ENCODE data around the gene GINM1.

GINM1 gene

DNA sequence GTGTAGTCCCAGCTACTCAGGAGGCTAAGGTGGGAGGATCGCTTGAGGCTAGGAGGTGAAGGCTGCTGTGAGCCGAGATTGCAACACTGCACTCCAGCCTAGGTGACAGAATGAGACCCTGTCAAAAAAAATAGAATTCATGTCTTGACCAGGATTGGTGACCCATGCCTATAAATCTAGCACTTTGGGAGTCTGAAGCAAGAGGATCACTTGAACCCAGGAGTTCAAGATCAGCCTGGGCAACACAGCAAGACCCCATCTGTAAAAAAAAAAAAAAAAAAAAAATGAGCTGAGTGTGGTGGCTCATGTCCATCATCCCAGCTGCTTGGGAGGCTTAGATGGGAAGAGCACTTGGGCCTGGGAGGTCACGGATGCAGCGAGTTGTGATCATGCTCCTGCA, 34.3 kb downstream of the GINM1 start:
- no peak for DNase-seq

DNA sequence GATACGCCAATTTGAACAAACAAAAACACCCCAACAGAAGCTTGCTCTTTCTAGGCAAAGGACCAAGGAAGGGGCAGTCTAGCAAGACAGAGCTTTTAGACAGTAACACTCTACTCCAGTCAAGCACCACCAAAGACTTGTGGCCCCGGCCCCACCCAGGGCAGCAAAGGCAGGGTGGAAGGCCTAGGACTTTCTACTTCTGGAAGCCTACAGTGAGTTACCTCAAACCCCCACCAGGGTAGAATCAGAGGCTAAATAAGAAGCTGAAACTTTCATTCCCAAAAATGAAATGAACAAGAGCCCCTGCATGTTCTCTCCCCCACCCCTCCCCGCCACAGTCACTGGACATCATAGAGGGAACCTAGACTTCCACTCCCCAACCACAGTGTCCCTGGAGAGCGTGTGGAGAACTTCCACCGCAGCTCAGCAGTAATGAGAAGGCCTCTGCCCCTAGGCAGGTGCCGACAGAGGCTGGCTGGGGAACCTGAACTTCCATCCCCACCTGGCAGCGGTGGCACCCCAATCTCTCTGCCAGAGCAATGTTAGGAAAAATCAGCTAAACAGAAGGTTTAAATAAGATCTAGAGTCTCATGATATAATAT, 42.3 kb downstream of the GINM1 start:
- DNase-seq: no peak

DNA sequence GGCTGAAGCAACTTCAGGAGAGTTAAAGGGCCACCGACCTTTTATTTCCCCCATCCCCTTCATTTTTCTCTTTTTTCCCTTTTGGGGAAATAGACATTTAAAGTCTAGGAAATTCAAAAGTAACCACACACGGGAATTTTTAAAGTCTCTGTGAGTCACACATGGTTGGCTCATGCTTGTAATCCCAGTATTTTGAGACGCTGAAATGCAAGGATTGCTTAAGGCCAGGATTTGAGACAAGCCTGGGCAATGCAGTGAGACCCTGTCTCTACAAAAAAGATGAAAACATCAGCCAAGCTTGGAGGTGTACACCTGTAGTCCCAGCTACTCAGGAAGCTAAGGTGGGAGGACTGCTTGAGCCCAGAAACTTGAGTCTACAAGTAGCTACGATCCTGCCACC, 48.2 kb downstream of the GINM1 start:
- no peak for DNase-seq

DNA sequence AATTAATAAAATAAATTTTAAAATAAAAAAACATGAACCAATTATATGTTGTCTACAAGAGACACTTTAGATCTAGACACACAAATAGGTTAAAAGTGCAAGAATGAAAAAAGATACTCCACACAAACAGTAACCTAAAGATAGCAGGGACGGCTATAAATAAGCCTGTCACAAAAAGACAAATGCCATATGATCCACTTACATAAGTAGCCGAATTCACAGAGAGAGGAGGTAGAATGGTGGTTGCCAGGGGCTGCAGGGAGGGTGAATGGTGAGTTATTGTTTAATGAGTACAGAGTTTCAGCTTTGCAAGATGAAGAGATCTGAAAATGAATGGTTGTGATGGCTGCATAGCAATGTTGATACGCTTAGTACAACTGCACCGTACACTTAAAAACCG, 49.6 kb downstream of the GINM1 start:
- DNase-seq: no peak

DNA sequence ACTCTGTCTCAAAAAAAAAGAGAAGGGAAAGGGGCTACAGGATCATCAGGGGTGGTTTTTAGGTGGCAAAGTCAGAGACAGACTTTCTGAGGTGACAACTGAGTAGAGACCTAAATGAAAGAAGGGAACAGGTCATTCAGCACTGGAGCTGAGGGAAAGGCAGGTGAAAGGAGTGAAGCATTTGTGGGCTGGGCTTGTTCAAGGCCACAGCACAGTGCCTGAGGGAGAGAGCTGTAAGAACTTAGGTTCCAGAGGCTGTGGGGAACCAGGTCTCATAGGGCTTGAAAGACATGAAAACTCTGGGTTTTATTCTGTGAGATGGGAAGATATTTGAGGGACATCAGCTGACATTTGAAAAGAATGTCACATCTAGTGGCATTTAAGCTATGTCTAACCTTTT, 61.5 kb downstream of the GINM1 start:
- DNase-seq: no peak

DNA sequence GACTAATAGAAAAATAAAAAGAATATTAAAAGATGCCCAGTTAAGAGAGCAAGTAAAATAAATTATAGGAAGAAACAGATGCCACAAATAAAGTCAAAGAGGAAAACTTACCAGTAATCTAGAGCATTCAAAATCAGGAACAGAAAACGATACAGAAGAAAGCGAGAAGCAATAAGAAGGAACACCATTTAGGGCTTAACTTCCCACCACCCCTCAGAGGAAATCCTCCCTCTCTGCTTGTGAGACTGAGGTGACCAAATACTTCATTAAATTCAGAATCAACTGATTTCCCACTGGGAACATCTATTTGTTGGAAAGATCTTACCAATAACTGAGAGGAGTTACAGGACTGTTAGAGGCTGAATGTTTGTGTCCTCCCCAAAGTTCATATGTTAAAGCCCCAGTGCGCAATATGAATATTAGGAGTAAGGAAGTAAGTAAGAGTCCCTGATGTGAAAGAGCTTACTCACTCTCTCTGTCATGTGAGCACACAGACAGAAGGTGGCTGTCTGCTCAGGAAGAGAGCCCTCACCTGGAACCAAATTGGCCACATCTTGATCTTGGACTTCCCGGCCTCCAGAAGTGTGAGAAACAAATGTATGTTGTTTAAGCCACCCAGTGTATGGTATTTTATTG, 62.8 kb downstream of the GINM1 start:
- DNase-seq: no peak

DNA sequence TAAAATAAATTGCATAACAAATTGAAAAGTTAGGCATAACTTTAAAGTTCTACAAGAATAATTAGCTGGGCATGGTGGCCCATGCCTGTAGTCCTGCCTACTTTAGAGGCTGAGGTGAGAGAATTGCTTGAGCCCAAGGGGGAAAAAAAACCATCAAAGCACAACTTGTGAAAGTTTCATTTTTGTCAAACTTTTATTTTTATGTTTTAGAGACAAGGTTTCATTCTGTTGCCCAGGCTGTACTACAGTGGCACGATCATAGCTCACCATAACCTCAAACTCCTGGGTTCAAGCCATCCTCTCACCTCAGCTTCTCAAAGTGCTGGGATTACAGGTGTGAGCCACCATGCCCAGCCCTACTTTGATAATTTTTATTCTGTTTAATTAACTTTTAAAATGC, 68.1 kb downstream of the GINM1 start:
- DNase-seq: no peak

DNA sequence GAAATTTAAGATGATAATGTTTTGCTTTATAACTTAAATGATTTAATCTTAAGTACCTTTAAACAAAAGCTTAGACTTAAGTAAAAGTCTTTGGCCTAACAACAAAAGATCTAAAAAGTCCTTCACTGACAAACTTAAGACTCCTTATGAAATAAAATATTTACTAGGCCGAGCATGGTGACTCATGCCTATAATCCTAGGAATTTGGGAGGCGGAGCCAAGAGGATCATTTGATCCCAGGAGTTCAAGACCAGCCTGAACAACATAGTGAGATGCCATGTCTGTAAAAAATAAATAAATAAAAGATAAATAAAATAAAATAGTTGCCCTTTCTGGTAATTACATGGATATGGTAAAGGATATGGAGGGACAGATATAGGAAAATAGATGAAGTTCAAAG, 69.9 kb downstream of the GINM1 start:
- no peak for DNase-seq
